ENCODE data around the gene IGSF11. TPM values are rescaled to one million over a fixed set of nuclear protein-coding genes. Genes with fewer than 3 reads are reported as not detected.

The IGSF11 gene
- total RNA-seq, 4 donors from 2014 or later = 17.7 to 72.3 (median 34.7) TPM

DNA sequence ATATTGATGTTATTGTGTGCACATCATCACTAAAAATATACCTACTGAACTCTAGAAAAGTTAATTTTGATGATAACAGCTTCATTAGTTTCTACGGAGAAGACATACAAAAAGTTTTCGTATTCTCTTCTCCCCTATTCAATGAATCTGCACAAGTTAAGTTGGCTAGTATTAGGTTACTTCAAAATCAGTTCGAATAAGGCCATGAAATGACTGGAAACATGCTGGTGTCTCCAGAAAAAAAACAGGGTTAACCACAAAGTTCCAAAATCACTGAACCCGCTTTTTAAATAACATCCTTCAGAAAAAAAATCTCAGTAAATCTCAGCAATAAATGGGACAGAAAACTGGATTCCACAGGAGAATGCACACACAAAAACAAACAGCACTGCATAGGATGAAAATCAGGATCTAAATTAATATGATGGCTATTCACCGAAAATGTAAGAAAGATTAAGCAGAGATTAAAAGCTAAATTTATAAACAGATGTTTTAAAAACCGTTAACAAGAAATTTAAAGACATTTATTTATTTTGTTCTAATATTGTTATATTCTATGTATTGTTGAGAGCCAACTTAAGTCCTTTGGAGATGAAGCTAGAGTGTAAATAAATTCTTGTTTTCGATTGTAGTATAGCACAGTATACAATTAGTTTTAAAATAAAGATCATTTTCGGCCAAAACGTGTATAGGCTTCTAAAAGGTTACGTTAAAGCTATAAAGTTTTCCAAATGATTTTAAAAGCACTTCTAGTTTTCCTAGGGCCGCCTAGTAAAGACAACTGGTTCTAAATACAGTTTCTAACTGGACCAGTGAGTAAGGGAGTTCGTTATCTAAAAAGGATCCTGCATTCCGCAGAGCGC lies 1.0 kb downstream of the IGSF11 start:
- Histone ChIP-seq H3K36me3 (no peaks in the 10 kb centered on the region), H3K4me3 (peak overlapping the region; percentile 44 to 71 (median 58)), H3K9me3 (no peaks in the 10 kb centered on the region), H3K4me1 (peaks cover 0 to 6% (median 2%) of the 10 kb centered on the region in 4 donors), H3K27me3 (peaks cover 0 to 6% of the 10 kb centered on the region in 2 donors), H3K27ac (peak overlapping the region; percentile 64 to 86 (median 70))
- 29% methylated on average over 14 of the region's 14 CpGs for WGBS, 2 donors
- no peak for DNase-seq (ENCODE audit: low spot score in 2 of 2)
- TF ChIP-seq POLR2A (IDR thresholded peaks at IDR 0.05) (no peak), CTCF (IDR thresholded peaks at IDR 0.05) (no peak)

DNA sequence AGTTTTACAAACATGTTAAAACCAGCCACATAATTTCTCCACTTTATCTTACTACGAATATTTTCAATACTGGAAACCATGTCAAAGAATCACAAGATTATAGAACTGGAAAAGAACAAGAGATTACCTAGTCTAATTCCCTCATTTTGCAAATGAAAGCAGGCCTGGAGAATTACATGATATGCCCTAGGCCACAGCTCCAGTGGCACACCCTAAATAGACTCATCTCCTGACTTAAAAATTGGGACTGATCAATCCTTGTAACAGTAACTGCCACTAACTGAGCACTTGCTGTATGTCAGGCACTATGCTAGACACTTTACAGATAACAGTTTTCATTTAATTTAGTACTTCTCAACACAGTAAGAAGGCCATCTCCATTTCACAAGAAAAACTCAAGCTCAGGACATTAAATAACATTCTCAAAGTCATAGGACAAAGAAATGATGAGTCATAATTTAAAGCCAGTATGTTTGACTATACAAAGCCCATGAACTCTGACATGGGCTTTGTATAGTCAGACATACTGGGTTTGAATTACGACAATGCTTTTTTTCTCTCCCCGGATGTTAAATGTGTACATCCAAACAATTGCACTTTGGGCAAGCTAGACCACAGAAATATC lies 9.4 kb downstream of the IGSF11 start:
- no peak for DNase-seq (ENCODE audit: low spot score in 2 of 2)
- H3K4me1 ChIP-seq = peaks cover 0 to 14% (median 0%) of the 10 kb centered on the region in 4 donors
- no peak overlapping the region for H3K4me3 ChIP-seq
- TF ChIP-seq EP300 (IDR thresholded peaks at IDR 0.05) = no peak
- no peak for TF ChIP-seq POLR2A (IDR thresholded peaks at IDR 0.05)
- TF ChIP-seq CTCF (IDR thresholded peaks at IDR 0.05) = no peak
- WGBS, 2 donors = 56 to 71% methylated on average over 3 of the region's 3 CpGs
- no peaks in the 10 kb centered on the region for H3K9me3 ChIP-seq
- no peaks in the 10 kb centered on the region for H3K36me3 ChIP-seq
- no peak overlapping the region for H3K27ac ChIP-seq
- no peaks in the 10 kb centered on the region for H3K27me3 ChIP-seq

DNA sequence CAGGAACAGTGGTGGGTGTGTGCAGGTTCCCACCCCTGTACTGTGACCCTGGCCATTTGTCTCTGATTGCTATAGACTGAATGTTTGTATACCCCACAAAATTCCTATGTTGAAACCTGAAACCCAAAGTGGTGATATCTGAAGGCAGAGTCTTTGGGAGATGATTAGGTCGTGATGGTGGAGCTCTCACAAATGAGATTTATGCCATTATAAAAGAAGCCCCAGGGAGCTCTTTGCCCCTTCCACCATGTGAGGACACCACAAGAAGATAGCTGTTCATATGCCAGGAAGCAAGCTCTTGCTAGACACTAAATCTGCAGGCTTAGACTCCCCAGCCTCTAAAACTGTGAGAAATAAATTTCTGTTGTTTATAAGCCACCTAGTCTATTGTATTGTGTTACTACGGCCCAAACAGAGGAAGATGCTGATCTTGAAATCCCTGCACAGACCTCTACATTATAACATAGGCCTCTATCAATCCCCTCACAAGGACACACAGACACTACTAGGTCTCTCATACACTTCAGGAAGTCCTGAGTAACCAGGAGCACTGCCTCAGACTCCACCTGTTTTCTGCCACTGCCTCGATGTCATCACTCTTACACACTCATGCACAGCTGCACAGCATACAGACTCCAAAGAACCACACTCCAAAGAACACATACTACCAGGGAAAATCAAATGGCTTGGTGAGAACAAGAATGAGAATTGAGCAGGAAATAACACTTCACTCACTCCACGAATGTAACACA lies 14.7 kb downstream of the IGSF11 start:
- peaks cover 0 to 27% (median 0%) of the 10 kb centered on the region in 4 donors for H3K4me1 ChIP-seq
- DNase-seq (ENCODE audit: low spot score in 2 of 2) = no peak
- no peaks in the 10 kb centered on the region for H3K27me3 ChIP-seq
- H3K4me3 ChIP-seq = no peak overlapping the region
- H3K27ac ChIP-seq = peak overlapping the region in 1 of 4 donors; percentile 14
- TF ChIP-seq POLR2A (IDR thresholded peaks at IDR 0.05) (no peak), CTCF (IDR thresholded peaks at IDR 0.05) (no peak), EP300 (IDR thresholded peaks at IDR 0.05) (no peak)
- H3K9me3 ChIP-seq = no peaks in the 10 kb centered on the region
- 34 to 35% methylated on average over 4 of the region's 4 CpGs for WGBS, 2 donors
- H3K36me3 ChIP-seq = no peaks in the 10 kb centered on the region

DNA sequence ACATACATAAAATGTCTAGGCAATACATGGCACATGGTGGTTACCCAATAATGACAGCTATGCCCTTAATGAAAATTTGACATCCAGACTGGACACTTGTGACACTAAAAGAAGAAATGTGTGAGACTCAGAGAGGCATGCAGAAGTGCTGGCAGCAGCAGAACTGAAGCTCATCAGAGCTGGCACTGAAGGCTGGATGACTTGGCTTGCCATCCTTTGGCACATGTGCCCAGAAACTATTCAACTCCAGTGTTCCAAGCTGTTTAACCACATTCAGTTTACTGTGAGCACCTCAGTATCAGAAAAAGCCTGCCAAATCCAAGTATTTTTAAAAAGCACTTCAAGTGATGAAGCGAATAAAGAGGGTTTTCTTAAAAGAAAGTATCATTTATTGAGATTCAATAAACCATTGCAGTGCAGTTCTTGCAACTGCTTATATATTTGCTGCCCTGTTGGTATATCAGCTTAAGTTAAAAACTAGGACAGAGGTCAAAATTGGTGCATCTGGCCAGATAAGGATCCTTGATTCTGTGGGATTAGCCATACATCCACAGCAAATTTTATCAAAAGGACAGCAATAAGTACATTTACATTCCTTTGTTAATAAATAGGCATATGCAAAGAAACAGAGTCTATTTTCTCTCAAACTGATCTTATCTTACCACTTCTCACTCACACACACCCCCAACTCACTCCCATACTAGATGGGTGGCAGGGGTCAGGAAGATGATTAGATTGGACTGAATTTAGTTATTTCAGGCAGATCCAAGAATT lies 15.8 kb downstream of the IGSF11 start:
- Histone ChIP-seq H3K27me3 (no peaks in the 10 kb centered on the region), H3K36me3 (no peaks in the 10 kb centered on the region), H3K9me3 (no peaks in the 10 kb centered on the region), H3K27ac (no peak overlapping the region), H3K4me3 (no peak overlapping the region), H3K4me1 (peaks cover 0 to 27% (median 0%) of the 10 kb centered on the region in 4 donors)
- TF ChIP-seq POLR2A (IDR thresholded peaks at IDR 0.05) (no peak), CTCF (IDR thresholded peaks at IDR 0.05) (no peak), EP300 (IDR thresholded peaks at IDR 0.05) (no peak)
- 91 to 92% methylated on average over 1 of the region's 1 CpG for WGBS, 2 donors
- DNase-seq (ENCODE audit: low spot score in 2 of 2) = no peak
